ENCODE results near the gene ROR2. TPM values are rescaled to one million over a fixed set of nuclear protein-coding genes. Genes with fewer than 3 reads are reported as not detected.

ROR2 gene
- polyA plus RNA-seq, 3 donors: not detected

- Histone ChIP-seq H3K9ac (ENCODE audit: insufficient read depth, low read length, poor library complexity, severe bottlenecking) (no peak overlapping the region), H3K4me2 (replicated peaks; ENCODE audit: extremely low read depth, low read length, poor library complexity, severe bottlenecking) (no peak overlapping the region), H3K4me1 (ENCODE audit: control insufficient read depth in 1 of 2, insufficient read depth in 2 of 2, low read length in 2 of 2) (no peaks in the 10 kb centered on the region), H3K27me3 (ENCODE audit: control insufficient read depth in 2 of 2, insufficient read depth in 2 of 2, low read length in 2 of 2) (no peaks in the 10 kb centered on the region), H3K79me2 (ENCODE audit: insufficient read depth, low read length) (no peaks in the 10 kb centered on the region), H2AFZ (ENCODE audit: insufficient read depth, low read depth, low read length, poor library complexity, severe bottlenecking) (no peak overlapping the region), H3K36me3 (replicated peaks in 1 of 2; ENCODE audit: control insufficient read depth in 1 of 2, insufficient read depth in 2 of 2, low read length in 2 of 2) (no peaks in the 10 kb centered on the region), H3K27ac (ENCODE audit: low read depth in 1 of 2, low read length in 2 of 2) (no peak overlapping the region), H3K9me3 (replicated peaks in 1 of 2; ENCODE audit: control insufficient read depth in 1 of 2, insufficient read depth in 1 of 2, low read length in 2 of 2) (no peaks in the 10 kb centered on the region), H4K20me1 (ENCODE audit: insufficient read depth, low read length) (no peaks in the 10 kb centered on the region), H3K4me3 (replicated peaks in 1 of 3; ENCODE audit: low read depth in 2 of 3, low read length in 3 of 3) (no peak overlapping the region)
- H3K27ac Mint-ChIP-seq: no peak overlapping the region
- no peak for TF ChIP-seq CTCF (IDR thresholded peaks at IDR 0.05)
- peaks cover 1 to 7% (median 5%) of the 10 kb centered on the region in 3 donors for H3K27me3 Mint-ChIP-seq (ENCODE audit: low read depth in 3 of 3)
- WGBS (ENCODE audit: insufficient coverage): 91% methylated on average over 23 of the region's 26 CpGs
- H3K4me3 Mint-ChIP-seq: no peak overlapping the region
- intact Hi-C loops (cut with micrococcal nuclease): no loop called here
- DNase-seq: no peak
- H3K4me1 Mint-ChIP-seq: no peaks in the 10 kb centered on the region
- H3K9me3 Mint-ChIP-seq: no peaks in the 10 kb centered on the region
- H3K36me3 Mint-ChIP-seq: no peaks in the 10 kb centered on the region
Measured at GRCh38 chr9:91810286-91810905, 139.6 kb downstream of the ROR2 start.

- peaks cover 3 to 7% (median 5%) of the 10 kb centered on the region in 3 donors for H3K27me3 Mint-ChIP-seq (ENCODE audit: low read depth in 3 of 3)
- intact Hi-C loops (cut with micrococcal nuclease): no loop called here
- no peak for DNase-seq
- no peaks in the 10 kb centered on the region for H3K4me1 Mint-ChIP-seq
- no peak overlapping the region for H3K4me3 Mint-ChIP-seq
- H3K4me1 ChIP-seq (ENCODE audit: control insufficient read depth in 1 of 2, insufficient read depth in 2 of 2, low read length in 2 of 2): no peaks in the 10 kb centered on the region
- no peak overlapping the region for H3K4me3 ChIP-seq (replicated peaks in 1 of 3; ENCODE audit: low read depth in 2 of 3, low read length in 3 of 3)
- H3K27ac Mint-ChIP-seq: no peak overlapping the region
- no peak overlapping the region for H3K4me2 ChIP-seq (replicated peaks; ENCODE audit: extremely low read depth, low read length, poor library complexity, severe bottlenecking)
- H3K9ac ChIP-seq (ENCODE audit: insufficient read depth, low read length, poor library complexity, severe bottlenecking): no peak overlapping the region
- no peaks in the 10 kb centered on the region for H3K79me2 ChIP-seq (ENCODE audit: insufficient read depth, low read length)
- no peaks in the 10 kb centered on the region for H3K27me3 ChIP-seq (ENCODE audit: control insufficient read depth in 2 of 2, insufficient read depth in 2 of 2, low read length in 2 of 2)
- H3K36me3 ChIP-seq (replicated peaks in 1 of 2; ENCODE audit: control insufficient read depth in 1 of 2, insufficient read depth in 2 of 2, low read length in 2 of 2): no peaks in the 10 kb centered on the region
- no peaks in the 10 kb centered on the region for H4K20me1 ChIP-seq (ENCODE audit: insufficient read depth, low read length)
- H3K9me3 ChIP-seq (replicated peaks in 1 of 2; ENCODE audit: control insufficient read depth in 1 of 2, insufficient read depth in 1 of 2, low read length in 2 of 2): no peaks in the 10 kb centered on the region
- TF ChIP-seq CTCF (IDR thresholded peaks at IDR 0.05): no peak
- WGBS (ENCODE audit: insufficient coverage): 94% methylated on average over 23 of the region's 24 CpGs
- no peak overlapping the region for H3K27ac ChIP-seq (ENCODE audit: low read depth in 1 of 2, low read length in 2 of 2)
- H2AFZ ChIP-seq (ENCODE audit: insufficient read depth, low read depth, low read length, poor library complexity, severe bottlenecking): no peak overlapping the region
- no peaks in the 10 kb centered on the region for H3K36me3 Mint-ChIP-seq
- no peaks in the 10 kb centered on the region for H3K9me3 Mint-ChIP-seq
Measured at GRCh38 chr9:91809581-91810285, 140.3 kb downstream of the ROR2 start.
